ENCODE measurements around the gene MALT1.
"Not testable (repeated sequence)": the region's sequence is repeated elsewhere in the genome, so short reads cannot be mapped to it uniquely, and the experiment has no call there.

MALT1 gene

DNA sequence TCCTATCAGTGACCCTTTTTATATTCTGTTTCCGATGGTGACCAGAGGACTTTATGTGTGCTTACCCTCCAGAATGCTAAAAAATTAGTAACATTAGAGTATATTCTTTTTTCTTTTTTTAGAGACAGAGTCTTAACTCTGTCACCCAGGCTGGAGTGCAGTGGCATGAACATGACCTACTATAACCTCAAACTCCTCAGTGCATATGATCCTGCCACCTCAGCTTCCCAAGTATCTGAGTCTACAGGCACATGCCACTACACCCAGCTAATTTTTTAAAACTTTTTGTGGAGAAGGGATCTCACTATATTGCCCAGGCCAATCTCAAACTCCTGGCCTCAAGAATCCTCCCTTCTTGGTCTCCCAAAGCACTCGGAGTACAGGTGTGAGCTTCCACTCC, 74.6 kb downstream of the MALT1 start:
- no peak for FAIRE-seq

GRCh38 chr18:58748899-58749595, 77.8 kb downstream of the MALT1 start:
- FAIRE-seq, result no peak

- FAIRE-seq, result no peak
These were observed 82.7 kb downstream of the MALT1 start for GRCh38 chr18:58753976-58754375.

- no peak for FAIRE-seq
These were observed 83.3 kb downstream of the MALT1 start for GRCh38 chr18:58754544-58755068.

- no peak for FAIRE-seq
These were observed 84.2 kb downstream of the MALT1 start for GRCh38 chr18:58755304-58756010.

- no peak for FAIRE-seq
These were observed 84.9 kb downstream of the MALT1 start for GRCh38 chr18:58756148-58756547.

DNA sequence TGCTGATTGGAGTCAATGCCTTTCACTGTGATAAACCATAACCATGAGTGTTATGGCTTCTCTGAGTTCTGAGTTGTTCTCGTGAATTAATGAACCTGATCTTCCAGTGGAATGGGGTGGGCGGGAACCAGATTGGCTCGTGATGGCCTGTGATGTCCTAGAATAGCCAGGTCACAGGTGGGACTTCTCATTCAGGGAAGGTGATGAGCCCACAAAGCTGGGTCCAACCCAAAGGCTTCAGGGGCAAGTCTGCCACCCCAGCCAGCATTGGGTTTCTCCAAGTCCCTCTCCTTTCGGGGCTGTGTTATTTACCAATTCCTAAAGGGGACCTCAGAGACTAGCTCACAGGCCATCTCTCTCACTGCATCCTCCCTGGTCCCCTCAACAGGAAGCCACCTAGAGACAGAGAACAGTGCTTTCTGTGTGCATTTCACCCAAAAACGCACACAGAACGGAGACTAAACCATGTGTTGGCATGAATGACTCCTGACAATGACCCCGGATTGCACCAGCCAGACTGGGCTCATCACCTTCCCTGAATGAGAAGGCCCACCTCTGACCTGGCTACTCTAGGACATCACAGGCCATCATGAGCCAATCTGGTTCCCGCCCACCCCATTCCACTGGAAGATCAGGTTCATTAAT, 85.5 kb downstream of the MALT1 start:
- no peak for FAIRE-seq

GRCh38 chr18:58757351-58757750, 86.1 kb downstream of the MALT1 start:
- FAIRE-seq, result not testable (repeated sequence)

GRCh38 chr18:58758046-58758445, 86.8 kb downstream of the MALT1 start:
- FAIRE-seq, result no peak

DNA sequence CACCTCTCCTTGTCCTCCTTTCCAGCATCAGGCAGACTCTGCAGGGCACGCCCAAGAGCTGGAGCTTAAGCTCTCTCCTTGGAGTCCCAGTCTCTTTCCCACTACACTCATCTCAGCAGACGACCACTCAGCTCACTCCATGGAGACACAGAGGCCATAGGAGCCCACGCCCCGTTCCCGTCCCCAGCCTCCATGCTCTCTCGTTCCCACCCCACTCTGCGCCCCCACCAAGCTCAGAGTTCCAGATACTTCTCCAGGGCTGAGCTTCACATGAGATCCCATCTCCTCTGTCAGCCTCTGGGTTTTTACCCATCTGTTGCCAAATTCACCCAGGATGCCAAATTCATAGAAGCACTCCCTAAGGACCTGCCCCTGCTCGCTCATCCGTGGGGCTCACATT, 87.3 kb downstream of the MALT1 start:
- FAIRE-seq, result no peak

GRCh38 chr18:58761241-58761969, 90.1 kb downstream of the MALT1 start:
- FAIRE-seq, result no peak

- FAIRE-seq, result no peak
These were observed 90.9 kb downstream of the MALT1 start for GRCh38 chr18:58761970-58762780.

DNA sequence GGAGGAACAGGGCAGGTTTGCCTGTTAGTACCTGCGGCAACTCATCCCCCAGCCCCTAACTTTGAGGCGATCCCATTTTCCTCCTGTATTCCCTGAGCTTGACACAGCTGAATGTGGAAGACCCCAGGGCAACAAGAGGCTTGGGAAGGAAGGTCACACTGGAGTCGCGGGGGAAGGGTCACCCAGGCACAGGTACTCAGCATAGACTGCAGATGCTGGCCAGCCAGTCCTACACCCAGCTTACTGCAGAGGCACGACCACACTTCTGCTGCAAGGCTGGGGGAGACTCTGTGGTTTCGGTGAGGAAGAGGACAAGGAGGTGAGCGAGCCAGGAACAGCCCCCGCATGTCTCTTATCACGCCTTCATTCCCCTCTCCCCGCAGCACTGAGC, 91.5 kb downstream of the MALT1 start:
- FAIRE-seq, result no peak

DNA sequence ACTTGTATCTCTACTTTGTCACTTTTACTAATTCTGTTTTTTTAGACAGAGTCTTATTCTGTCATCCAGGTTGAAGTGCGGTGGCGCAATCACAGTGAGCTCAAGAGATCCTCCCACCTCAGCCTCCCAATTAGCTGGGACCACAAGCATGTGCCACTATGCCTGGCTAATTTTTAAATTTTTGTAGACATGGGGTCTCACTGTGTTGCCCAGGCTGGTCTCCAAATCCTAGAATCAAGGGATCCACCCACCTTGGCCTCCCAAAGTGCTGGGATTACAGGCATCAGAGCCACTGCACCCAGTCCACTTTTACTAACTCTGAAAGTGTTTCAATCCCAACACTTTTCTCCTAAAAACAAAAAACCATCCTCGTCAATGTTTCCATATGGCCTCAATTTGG, 94.9 kb downstream of the MALT1 start:
- FAIRE-seq, result no peak

GRCh38 chr18:58766946-58767345, 95.7 kb downstream of the MALT1 start:
- no peak for FAIRE-seq

GRCh38 chr18:58768293-58768974, 97.2 kb downstream of the MALT1 start:
- no peak for FAIRE-seq

GRCh38 chr18:58769321-58769720, 98.1 kb downstream of the MALT1 start:
- FAIRE-seq, result no peak

DNA sequence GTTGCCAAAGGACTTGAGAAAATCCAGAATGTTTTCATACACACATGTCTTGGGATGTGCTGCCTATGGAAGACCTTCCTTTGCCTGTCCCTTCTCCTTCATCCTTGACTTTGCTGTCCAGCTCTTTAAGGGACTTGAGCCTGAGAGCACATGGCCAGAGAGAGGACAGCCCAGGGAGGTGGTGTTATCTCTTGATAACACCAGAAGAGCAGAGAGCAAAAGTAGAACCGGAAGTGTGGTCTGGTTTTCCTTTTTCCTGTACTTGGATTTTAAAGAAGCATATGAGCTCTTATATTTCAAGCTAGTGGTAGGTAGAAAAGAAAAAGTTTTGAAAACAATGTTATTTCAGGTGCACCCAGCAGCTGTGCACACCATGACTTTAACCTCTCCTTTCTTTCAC, 99.3 kb downstream of the MALT1 start:
- no peak for FAIRE-seq

DNA sequence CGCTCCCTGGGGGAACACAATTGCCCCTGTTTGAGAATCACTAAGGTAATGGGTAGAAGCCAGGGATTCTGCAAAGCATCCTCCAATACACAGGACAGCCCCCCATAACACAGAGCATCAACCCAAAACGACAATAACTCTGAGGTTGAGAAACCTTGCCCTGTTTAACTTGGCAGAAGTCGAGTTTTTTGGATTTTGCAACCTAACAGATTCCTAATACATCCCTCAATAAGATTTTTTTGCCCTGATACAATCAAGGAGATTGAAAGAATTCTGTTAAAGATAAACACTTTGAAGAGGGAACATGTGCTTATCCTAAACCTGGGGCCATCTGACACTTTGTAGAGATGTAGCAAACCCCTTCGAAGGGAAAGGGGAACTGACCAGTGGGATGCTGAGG, 100.9 kb downstream of the MALT1 start:
- no peak for FAIRE-seq

DNA sequence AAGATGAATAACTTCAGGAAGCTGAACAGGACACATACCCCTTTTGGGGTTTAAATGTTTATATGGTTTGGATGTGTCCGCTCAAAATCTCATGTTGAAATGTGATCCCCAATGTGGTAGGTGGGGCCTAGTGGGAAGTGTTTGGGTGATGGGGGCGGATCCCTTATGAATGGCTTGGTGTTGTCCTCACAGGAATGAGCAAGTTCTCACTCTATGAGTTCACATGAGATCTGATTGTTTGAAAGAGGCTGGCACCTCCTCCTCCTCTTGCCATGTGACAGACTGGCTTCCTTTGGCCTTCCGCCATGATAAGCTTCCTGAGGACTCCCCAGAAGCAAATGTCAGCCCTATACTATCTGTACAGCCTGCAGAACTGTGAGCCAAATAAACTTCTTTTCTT, 104.8 kb downstream of the MALT1 start:
- FAIRE-seq, result no peak

DNA sequence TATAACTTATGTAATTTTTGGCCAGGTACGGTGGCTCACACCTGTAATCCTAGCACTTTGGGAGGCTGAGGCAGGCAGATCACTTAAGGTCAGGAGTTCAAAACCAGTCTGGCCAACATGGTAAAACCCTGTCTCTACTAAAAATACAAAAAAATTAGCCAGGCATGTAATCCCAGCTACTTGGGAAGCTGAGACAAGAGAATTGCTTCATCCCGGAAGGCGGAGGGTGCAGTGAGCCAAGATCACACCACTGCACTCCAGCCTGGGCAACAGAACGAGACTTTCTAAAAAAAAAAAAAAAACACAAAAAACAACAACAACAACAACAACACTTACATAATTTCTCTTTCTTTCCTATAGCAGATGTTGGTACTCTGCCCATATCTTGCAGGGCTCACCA, 105.3 kb downstream of the MALT1 start:
- FAIRE-seq, result not testable (repeated sequence)

- FAIRE-seq, result no peak
These were observed 106.2 kb downstream of the MALT1 start for GRCh38 chr18:58777471-58777870.
